HG02981 (cell line): Measurements from ENCODE around the gene WDPCP.

Experiments
- ATAC-seq: cut with Tn5 transposase; IDR thresholded peaks from one replicate; pipeline ENCODE4 v1.9.1; 2021; ENCODE audit warnings: mild to moderate bottlenecking, moderate library complexity; ENCODE audit not compliant: unreplicated experiment

The WDPCP gene

GRCh38 chr2:63545023-63545422 is 43.3 kb downstream of the WDPCP start:
- ATAC-seq = no peak

- ATAC-seq = no peak
Measured at GRCh38 chr2:63544017-63544627, 44.2 kb downstream of the WDPCP start.

- ATAC-seq = no peak
Measured at GRCh38 chr2:63539416-63540162, 48.7 kb downstream of the WDPCP start.

- no peak for ATAC-seq
Measured at GRCh38 chr2:63538390-63538789, 49.9 kb downstream of the WDPCP start.

- no peak for ATAC-seq
Measured at GRCh38 chr2:63537306-63537705, 51.0 kb downstream of the WDPCP start.

GRCh38 chr2:63530704-63531279 is 57.5 kb downstream of the WDPCP start:
- ATAC-seq = no peak

GRCh38 chr2:63525905-63526304 is 62.4 kb downstream of the WDPCP start:
- ATAC-seq = no peak

- no peak for ATAC-seq
Measured at GRCh38 chr2:63522950-63523349, 65.3 kb downstream of the WDPCP start.

- ATAC-seq = no peak
Measured at GRCh38 chr2:63520793-63521192, 67.5 kb downstream of the WDPCP start.

GRCh38 chr2:63514781-63515180 is 73.5 kb downstream of the WDPCP start:
- no peak for ATAC-seq

GRCh38 chr2:63514237-63514716 is 74.0 kb downstream of the WDPCP start:
- ATAC-seq = no peak

GRCh38 chr2:63506320-63506719 is 82.0 kb downstream of the WDPCP start:
- no peak for ATAC-seq

GRCh38 chr2:63503818-63504217 is 84.5 kb downstream of the WDPCP start:
- ATAC-seq = no peak

GRCh38 chr2:63500398-63500797 is 87.9 kb downstream of the WDPCP start:
- no peak for ATAC-seq

- ATAC-seq = no peak
Measured at GRCh38 chr2:63497576-63497975, 90.7 kb downstream of the WDPCP start.

- ATAC-seq = no peak
Measured at GRCh38 chr2:63494968-63495367, 93.3 kb downstream of the WDPCP start.

- ATAC-seq = no peak
Measured at GRCh38 chr2:63494100-63494499, 94.2 kb downstream of the WDPCP start.

- ATAC-seq = no peak
Measured at GRCh38 chr2:63488118-63488713, 100.1 kb downstream of the WDPCP start.

- no peak for ATAC-seq
Measured at GRCh38 chr2:63486861-63487290, 101.4 kb downstream of the WDPCP start.

GRCh38 chr2:63484901-63485300 is 103.4 kb downstream of the WDPCP start:
- no peak for ATAC-seq

GRCh38 chr2:63484481-63484880 is 103.8 kb downstream of the WDPCP start:
- ATAC-seq = no peak

- ATAC-seq = no peak
Measured at GRCh38 chr2:63477686-63478085, 110.6 kb downstream of the WDPCP start.
